H9 (cell line): ENCODE data around the gene PTPN2. TPM values are rescaled to one million over a fixed set of nuclear protein-coding genes. Genes with fewer than 3 reads are reported as not detected.

Source experiments
- DNase-seq: peaks from one replicate; pipeline ENCODE4 v3.0.0-alpha.2; 2017
- H2AFZ ChIP-seq: one replicate; pipeline ENCODE4 v1.6.1; 2013; ENCODE audit warnings: mild to moderate bottlenecking, low read length, control low read depth, moderate library complexity
- H2AK5ac ChIP-seq: 2 replicates; pipeline ENCODE4 v1.6.1; 2013; ENCODE audit warnings: low read length, control low read depth, mixed read lengths; ENCODE audit not compliant: insufficient read length
- H2BK120ac ChIP-seq: one replicate; pipeline ENCODE4 v1.6.1; 2013; ENCODE audit warnings: low read depth, mild to moderate bottlenecking, low read length, control low read depth, inconsistent platforms; ENCODE audit not compliant: poor library complexity, severe bottlenecking
- H2BK12ac ChIP-seq: 2 replicates; pipeline ENCODE4 v1.6.1; 2013; ENCODE audit warnings: low read length, control low read depth, mixed read lengths, low read depth; ENCODE audit not compliant: insufficient read length
- H2BK15ac ChIP-seq: 2 replicates; pipeline ENCODE4 v1.6.1; 2013; ENCODE audit warnings: low read depth, low read length, control low read depth
- H2BK20ac ChIP-seq: one replicate; pipeline ENCODE4 v1.6.1; 2013; ENCODE audit warnings: low read depth, mild to moderate bottlenecking, low read length, control low read depth, inconsistent platforms; ENCODE audit not compliant: poor library complexity, severe bottlenecking
- H2BK5ac ChIP-seq: 2 replicates; pipeline ENCODE4 v1.6.1; 2013; ENCODE audit warnings: low read length, control low read depth, mixed read lengths; ENCODE audit not compliant: insufficient read length
- H3K14ac ChIP-seq: 2 replicates; pipeline ENCODE4 v1.6.1; 2013; ENCODE audit warnings: low read length, control low read depth; ENCODE audit not compliant: insufficient read depth
- H3K18ac ChIP-seq: 2 replicates; pipeline ENCODE4 v1.6.1; 2013; ENCODE audit warnings: low read depth, mild to moderate bottlenecking, mixed read lengths, low read length, control low read depth; ENCODE audit not compliant: insufficient read length
- H3K23ac ChIP-seq: 2 replicates; pipeline ENCODE4 v1.6.1; 2013; ENCODE audit warnings: low read length, control low read depth, mixed read lengths, low read depth; ENCODE audit not compliant: insufficient read length
- H3K23me2 ChIP-seq: 2 replicates; pipeline ENCODE4 v1.6.1; 2013; ENCODE audit warnings: low read depth, mild to moderate bottlenecking, mixed read lengths, low read length, control low read depth; ENCODE audit not compliant: insufficient read length, poor library complexity, severe bottlenecking
- H3K27ac ChIP-seq: 2 replicates; pipeline ENCODE4 v1.5.1; 2013; ENCODE audit warnings: low read length, control low read depth, mixed read lengths, low read depth; ENCODE audit not compliant: insufficient read length
- H3K27me3 ChIP-seq: 2 replicates; pipeline ENCODE4 v1.6.1; 2013; ENCODE audit warnings: low read length, control low read depth, inconsistent platforms; ENCODE audit not compliant: insufficient read depth
- H3K4ac ChIP-seq: 2 replicates; pipeline ENCODE4 v1.6.1; 2013; ENCODE audit warnings: low read depth, mild to moderate bottlenecking, control low read depth, inconsistent platforms, low read length, moderate library complexity
- H3K4me1 ChIP-seq: 2 replicates; pipeline ENCODE4 v1.6.1; 2013; ENCODE audit warnings: low read length, control low read depth, inconsistent platforms; ENCODE audit not compliant: insufficient read depth
- H3K4me2 ChIP-seq: 2 replicates; pipeline ENCODE4 v1.6.1; 2013; ENCODE audit warnings: low read length, control low read depth, mixed read lengths; ENCODE audit not compliant: insufficient read length, insufficient read depth
- H3K56ac ChIP-seq: 2 replicates; pipeline ENCODE4 v1.6.1; 2013; ENCODE audit warnings: low read depth, mild to moderate bottlenecking, mixed read lengths, low read length, control low read depth; ENCODE audit not compliant: insufficient read length
- H3K79me1 ChIP-seq: 2 replicates; pipeline ENCODE4 v1.6.1; 2013; ENCODE audit warnings: low read depth, mild to moderate bottlenecking, moderate library complexity, low read length, control low read depth, inconsistent platforms; ENCODE audit not compliant: insufficient read depth, poor library complexity, severe bottlenecking
- H3K79me2 ChIP-seq: 2 replicates; pipeline ENCODE4 v1.6.1; 2013; ENCODE audit warnings: low read length, control low read depth, inconsistent platforms; ENCODE audit not compliant: insufficient read depth
- H3K9ac ChIP-seq: 2 replicates; pipeline ENCODE4 v1.6.1; 2013; ENCODE audit warnings: low read length, control low read depth, mixed read lengths; ENCODE audit not compliant: insufficient read length; ENCODE audit errors: extremely low read depth
- H3K9me3 ChIP-seq: one replicate; pipeline ENCODE4 v1.6.1; 2013; ENCODE audit warnings: low read depth, low read length, inconsistent platforms; ENCODE audit not compliant: control insufficient read depth
- H3T11ph ChIP-seq: one replicate; pipeline ENCODE4 v1.6.1; 2013; ENCODE audit warnings: mild to moderate bottlenecking, low read length, control low read depth, inconsistent platforms
- H4K20me1 ChIP-seq: one replicate; pipeline ENCODE4 v1.6.1; 2013; ENCODE audit not compliant: control insufficient read depth, insufficient read length, insufficient read depth
- H4K5ac ChIP-seq: 2 replicates; pipeline ENCODE4 v1.6.1; 2013; ENCODE audit warnings: low read depth, mild to moderate bottlenecking, mixed read lengths, low read length, control low read depth; ENCODE audit not compliant: insufficient read length
- H4K8ac ChIP-seq: replicated peaks from 2 replicates; pipeline ENCODE4 v1.6.1; 2013; ENCODE audit warnings: low read length, control low read depth, mixed read lengths, low read depth; ENCODE audit not compliant: insufficient read length
- H4K91ac ChIP-seq: 2 replicates; pipeline ENCODE4 v1.6.1; 2013; ENCODE audit warnings: low read depth, mild to moderate bottlenecking, moderate library complexity, mixed read lengths, low read length, control low read depth; ENCODE audit not compliant: insufficient read length
- H3K27ac Mint-ChIP-seq, 3 experiments: 2 replicates in 2 of 3; 3 replicates in 1 of 3; pipeline ENCODE4 v1.8.0; 2020 to 2021; ENCODE audit warnings: mixed read lengths in 3 of 3, mild to moderate bottlenecking in 1 of 3, moderate library complexity in 1 of 3
- H3K27me3 Mint-ChIP-seq: 2 replicates; pipeline ENCODE4 v1.8.0; 2021; ENCODE audit warnings: low read depth, mild to moderate bottlenecking, moderate library complexity, mixed read lengths
- H3K36me3 Mint-ChIP-seq, 3 experiments: 2 replicates in 2 of 3; 3 replicates in 1 of 3; pipeline ENCODE4 v1.8.0; 2020 to 2021; ENCODE audit warnings: low read depth in 3 of 3, mixed read lengths in 3 of 3; ENCODE audit not compliant: insufficient read depth in 1 of 3
- H3K4me1 Mint-ChIP-seq, 2 experiments: 2 replicates each; pipeline ENCODE4 v1.8.0; 2020; ENCODE audit warnings: mixed read lengths in 2 of 2
- H3K4me3 Mint-ChIP-seq, 2 experiments: 2 replicates in 1 of 2; 3 replicates in 1 of 2; pipeline ENCODE4 v1.8.0; 2020 to 2021; ENCODE audit warnings: mild to moderate bottlenecking in 2 of 2, mixed read lengths in 2 of 2, moderate library complexity in 1 of 2
- H3K9me3 Mint-ChIP-seq, 2 experiments: 2 replicates in 1 of 2; 3 replicates in 1 of 2; pipeline ENCODE4 v1.8.0; 2020; ENCODE audit warnings: mild to moderate bottlenecking in 2 of 2, mixed read lengths in 2 of 2, moderate library complexity in 1 of 2
- WGBS: extraction: QIAGEN DNeasy Blood & Tissue Kit; methylation state at CpG from one replicate; pipeline ENCODE4 v1.1.7; 2013; ENCODE audit warnings: missing lambda C conversion rate, low lambda C conversion rate, mixed read lengths; ENCODE audit not compliant: insufficient read length; ENCODE audit errors: extremely low coverage; 5-methylcytosine and 5-hydroxymethylcytosine counted together
- total RNA-seq: library from RNA; stranded (reverse); gene quantifications from 2 replicates; pipeline ENCODE4 v1.2.1, GENCODE V29; 2021
- TF ChIP-seq, protein P1 (sequence below): fragments of 200-600 bp; sonication (generic); conservative IDR thresholded peaks from 3 replicates; pipeline ENCODE4 v1.8.0; 2021; ENCODE audit warnings: antibody characterized with exemption, mild to moderate bottlenecking

Gene PTPN2
- total RNA-seq, 1 experiment from 2014 or later, result 48.7 TPM

DNA sequence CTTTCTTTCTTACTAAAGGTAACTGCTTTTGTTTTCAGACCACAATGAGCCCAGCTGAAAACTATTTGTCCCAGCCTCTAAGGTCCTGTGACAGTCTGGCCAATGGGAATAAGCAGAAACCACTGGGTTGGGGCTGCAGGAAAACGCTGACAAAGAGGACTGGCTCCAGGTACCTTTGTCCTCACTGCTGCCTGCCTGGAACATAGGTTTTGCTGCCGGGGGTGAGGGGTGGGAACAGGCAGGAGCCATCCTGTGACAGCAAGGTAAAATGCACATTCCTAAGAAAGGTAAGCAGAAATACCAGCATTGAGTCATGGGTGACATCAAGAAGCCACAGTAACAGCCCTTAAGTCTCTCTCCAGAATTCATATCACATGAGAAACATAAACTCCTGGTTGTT lies 21.6 kb downstream of the PTPN2 start:
- no peak overlapping the region for H4K8ac ChIP-seq
- no peak overlapping the region for H3K18ac ChIP-seq
- H3K4me1 ChIP-seq, result no peaks in the 10 kb centered on the region
- H3K23me2 ChIP-seq, result no peaks in the 10 kb centered on the region
- H3K27me3 ChIP-seq, result no peaks in the 10 kb centered on the region
- no peak overlapping the region for H2BK15ac ChIP-seq
- DNase-seq, result peak; percentile 95
- H3K14ac ChIP-seq, result no peak overlapping the region
- H4K5ac ChIP-seq, result no peak overlapping the region
- H3K4me2 ChIP-seq, result peak overlapping the region; percentile 2
- TF ChIP-seq, protein P1, sequence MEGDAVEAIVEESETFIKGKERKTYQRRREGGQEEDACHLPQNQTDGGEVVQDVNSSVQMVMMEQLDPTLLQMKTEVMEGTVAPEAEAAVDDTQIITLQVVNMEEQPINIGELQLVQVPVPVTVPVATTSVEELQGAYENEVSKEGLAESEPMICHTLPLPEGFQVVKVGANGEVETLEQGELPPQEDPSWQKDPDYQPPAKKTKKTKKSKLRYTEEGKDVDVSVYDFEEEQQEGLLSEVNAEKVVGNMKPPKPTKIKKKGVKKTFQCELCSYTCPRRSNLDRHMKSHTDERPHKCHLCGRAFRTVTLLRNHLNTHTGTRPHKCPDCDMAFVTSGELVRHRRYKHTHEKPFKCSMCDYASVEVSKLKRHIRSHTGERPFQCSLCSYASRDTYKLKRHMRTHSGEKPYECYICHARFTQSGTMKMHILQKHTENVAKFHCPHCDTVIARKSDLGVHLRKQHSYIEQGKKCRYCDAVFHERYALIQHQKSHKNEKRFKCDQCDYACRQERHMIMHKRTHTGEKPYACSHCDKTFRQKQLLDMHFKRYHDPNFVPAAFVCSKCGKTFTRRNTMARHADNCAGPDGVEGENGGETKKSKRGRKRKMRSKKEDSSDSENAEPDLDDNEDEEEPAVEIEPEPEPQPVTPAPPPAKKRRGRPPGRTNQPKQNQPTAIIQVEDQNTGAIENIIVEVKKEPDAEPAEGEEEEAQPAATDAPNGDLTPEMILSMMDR, result no peak
- no CpG with 5 or more reads among the region's 2 CpGs for WGBS
- no peak overlapping the region for H2AK5ac ChIP-seq
- no peak overlapping the region for H3K56ac ChIP-seq
- H2BK120ac ChIP-seq, result no peak overlapping the region
- no peak overlapping the region for H2BK5ac ChIP-seq
- peaks cover 5% of the 10 kb centered on the region; the same call in 1 of the 2 replicates for H3K79me2 ChIP-seq
- no peak overlapping the region for H2AFZ ChIP-seq
- H3K27me3 Mint-ChIP-seq, result no peaks in the 10 kb centered on the region
- H3K36me3 Mint-ChIP-seq, result peaks cover 2 to 6% (median 2%) of the 10 kb centered on the region in 3 experiments; a peak in 4 of 7 replicates
- H3K9me3 ChIP-seq, result no peaks in the 10 kb centered on the region
- H3K23ac ChIP-seq, result no peak overlapping the region
- no peak overlapping the region for H4K91ac ChIP-seq
- H3K27ac Mint-ChIP-seq, result peak overlapping the region; percentile 94 to 97 (median 97)
- no peak overlapping the region for H3K9ac ChIP-seq
- no peak overlapping the region for H3T11ph ChIP-seq
- H3K27ac ChIP-seq, result peak overlapping the region; percentile 18
- H2BK12ac ChIP-seq, result no peak overlapping the region
- H3K4ac ChIP-seq, result no peak overlapping the region
- H3K4me1 Mint-ChIP-seq, result peaks cover 22 to 25% of the 10 kb centered on the region in 2 experiments
- no peaks in the 10 kb centered on the region for H4K20me1 ChIP-seq
- no peak overlapping the region for H2BK20ac ChIP-seq
- H3K9me3 Mint-ChIP-seq, result no peaks in the 10 kb centered on the region
- peak overlapping the region in 1 of 2 experiments; percentile 29; a peak in 2 of 5 replicates for H3K4me3 Mint-ChIP-seq
- peaks cover 4% of the 10 kb centered on the region for H3K79me1 ChIP-seq
